HG03558 (cell line): ENCODE results near the gene CLDN7.

Experiments
- ATAC-seq: cut with Tn5 transposase; IDR thresholded peaks from one replicate; pipeline ENCODE4 v1.9.1; 2021; ENCODE audit warnings: moderate number of reproducible peaks; ENCODE audit not compliant: unreplicated experiment; ENCODE audit errors: extremely low read depth

CLDN7 gene

DNA sequence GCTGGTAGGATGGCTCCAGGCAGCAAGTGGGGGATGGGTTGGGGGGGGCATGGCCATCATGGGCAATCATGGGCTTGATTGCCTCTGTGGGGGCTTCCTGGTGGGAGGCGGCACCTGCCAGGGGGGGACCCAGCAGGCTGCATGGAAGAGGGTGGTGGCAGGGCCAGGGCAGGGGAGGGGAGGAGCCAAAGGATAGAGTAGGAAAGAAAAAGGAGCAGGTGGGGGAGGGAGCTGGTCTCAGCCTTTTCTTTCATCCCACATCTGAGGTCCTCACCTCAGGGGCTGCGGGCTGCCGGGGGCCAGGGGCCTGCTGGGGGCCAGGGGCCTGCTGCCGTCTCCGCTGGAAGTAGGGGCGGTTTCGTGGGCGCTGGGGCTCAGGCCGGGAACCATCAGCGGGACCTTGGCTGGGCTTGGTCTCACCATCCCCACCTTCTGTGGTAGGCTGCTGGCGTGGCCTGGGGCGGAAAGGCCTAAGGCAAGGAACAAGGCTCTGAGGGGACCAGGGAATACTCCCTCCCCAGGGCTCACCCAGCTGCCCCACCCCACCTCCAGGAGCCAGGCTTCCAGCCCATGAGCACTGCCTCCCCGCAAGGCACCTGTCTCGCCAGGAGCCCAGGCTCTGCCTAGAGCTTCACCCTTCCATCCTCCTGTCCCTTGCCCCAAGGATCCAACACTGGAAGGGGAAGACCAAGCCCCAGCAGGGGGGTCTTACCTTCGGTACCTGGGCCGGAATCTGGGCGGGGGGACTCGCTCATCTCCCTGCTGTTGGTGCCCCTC lies 27.2 kb upstream of the CLDN7 start:
- ATAC-seq, result no peak

DNA sequence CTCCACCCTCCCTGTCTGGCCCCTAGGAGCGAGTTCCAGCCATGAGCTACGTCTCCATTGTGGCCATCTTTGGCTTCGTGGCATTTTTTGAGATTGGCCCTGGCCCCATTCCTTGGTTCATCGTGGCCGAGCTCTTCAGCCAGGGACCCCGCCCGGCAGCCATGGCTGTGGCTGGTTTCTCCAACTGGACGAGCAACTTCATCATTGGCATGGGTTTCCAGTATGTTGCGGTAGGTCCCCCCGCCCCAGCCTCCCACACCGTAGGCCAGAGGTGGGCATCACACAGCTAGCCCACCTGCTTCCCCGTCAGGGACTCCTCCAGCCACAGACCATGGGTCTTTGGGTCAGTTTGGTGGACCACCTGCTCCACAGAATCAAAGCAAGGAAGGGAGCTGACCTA lies 23.4 kb upstream of the CLDN7 start:
- no peak for ATAC-seq

GRCh38 chr17:7284911-7285310 lies 22.6 kb upstream of the CLDN7 start:
- ATAC-seq, result no peak

DNA sequence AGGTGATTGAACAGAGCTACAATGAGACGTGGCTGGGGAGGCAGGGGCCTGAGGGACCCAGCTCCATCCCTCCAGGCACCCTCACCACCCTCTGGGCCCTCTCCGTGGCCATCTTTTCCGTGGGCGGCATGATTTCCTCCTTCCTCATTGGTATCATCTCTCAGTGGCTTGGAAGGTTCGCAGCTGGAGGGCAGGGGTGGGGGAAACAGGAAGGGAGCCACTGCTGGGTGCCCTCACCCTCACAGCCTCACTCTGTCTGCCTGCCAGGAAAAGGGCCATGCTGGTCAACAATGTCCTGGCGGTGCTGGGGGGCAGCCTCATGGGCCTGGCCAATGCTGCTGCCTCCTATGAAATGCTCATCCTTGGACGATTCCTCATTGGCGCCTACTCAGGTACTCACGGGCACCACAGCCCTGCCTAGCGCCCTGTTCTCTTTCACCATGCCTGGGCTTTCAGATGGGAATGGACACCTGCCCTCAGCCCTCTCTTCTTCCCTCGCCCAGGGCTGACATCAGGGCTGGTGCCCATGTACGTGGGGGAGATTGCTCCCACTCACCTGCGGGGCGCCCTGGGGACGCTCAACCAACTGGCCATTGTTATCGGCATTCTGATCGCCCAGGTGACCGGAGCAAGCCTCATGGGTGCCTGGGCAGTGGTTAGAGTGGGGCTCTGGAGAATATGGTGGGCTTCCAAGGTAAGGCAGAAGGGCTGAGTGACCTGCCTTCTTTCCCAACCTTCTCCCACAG lies 21.4 kb upstream of the CLDN7 start:
- no peak for ATAC-seq

DNA sequence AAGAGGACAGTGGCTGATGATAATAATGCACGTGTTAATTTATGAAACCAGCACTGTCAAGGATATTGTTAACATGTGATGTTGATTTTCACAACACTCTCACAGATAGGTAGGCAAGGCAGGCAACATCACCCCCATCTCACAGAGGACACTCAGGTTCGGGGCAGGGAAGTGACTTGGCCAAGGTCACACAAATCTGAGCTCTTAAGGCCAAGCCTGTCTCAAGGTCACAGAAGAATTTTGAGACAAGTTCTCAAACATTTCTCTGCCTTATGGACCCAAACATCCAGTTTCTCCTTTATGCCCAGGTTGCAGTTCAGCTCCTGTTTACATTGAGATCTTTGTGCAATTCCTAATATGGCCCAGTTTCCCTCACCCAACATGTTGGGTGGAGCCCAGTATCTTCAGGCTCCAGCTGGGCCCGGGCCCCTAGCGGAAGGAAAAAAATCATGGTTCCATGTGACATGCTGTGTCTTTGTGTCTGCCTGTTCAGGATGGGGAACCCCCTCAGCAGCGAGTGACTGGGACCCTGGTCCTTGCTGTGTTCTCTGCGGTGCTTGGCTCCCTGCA lies 20.6 kb upstream of the CLDN7 start:
- ATAC-seq, result no peak

DNA sequence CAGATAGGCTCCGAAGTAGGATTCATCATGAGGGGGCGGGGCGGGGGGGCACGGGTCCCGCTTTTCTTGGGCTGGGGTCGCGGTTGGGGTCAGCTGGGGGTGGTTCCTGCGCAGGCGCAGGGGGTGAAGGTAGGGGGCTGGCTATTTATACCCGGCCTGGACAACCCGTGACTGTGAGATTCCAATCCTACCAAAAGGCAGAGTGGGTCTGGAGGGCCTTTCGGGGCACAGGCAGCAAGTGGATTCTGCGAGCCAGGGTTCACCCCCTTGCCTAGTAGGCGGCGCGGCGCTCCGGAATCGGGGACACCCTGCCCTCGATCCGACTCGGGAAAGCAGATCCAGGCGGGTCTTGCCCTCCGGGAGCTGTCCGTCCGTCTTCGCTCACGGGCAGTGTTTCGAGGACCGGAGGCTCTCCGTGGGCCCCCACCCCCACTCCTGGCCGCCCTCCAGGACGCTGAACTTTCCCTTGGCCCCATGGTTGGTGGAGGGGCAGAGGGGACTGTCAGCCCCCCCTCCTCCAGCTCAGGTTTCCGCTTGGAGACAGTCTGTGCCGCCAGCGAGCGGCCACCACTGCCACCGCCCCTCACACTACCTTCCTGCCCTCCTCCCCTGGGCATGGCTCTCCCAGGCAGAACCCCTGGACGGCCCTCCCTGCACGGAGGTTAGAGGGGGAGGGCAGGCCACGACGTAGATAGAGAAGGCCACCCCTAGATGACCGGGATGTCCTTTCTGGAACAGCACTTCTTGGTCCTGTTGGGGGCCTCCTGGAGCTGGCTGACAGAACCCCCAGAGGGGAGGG lies 19.9 kb upstream of the CLDN7 start:
- no peak for ATAC-seq

- no peak for ATAC-seq
Observed at GRCh38 chr17:7281074-7281952, 19.0 kb upstream of the CLDN7 start, which contains the start of gene SLC2A4. Gene SLC2A4 (plus strand): TSS chr17:7281718. CDS start chr17:7281935, 217 bp downstream.

- ATAC-seq, result no peak
Observed at GRCh38 chr17:7280519-7281073, 18.3 kb upstream of the CLDN7 start.

DNA sequence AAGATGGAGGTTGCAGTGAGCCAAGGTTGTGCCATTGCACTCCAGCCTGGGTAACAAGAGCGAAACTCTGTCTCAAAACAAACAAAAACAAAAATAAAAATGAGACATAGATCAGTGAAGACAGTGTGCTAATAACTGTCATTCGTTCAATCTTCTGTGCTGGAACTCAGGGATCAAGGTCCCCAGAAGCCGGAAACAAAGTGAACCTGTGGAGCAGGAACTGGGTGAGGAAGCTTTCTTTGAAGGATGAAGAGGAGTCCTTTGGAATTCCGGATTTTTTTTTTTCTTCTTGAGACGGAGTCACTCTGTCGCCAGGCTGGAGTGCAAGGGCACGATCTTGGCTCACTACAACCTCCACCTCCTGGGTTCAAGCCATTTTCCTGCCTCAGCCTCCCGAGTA lies 17.2 kb upstream of the CLDN7 start:
- ATAC-seq, result no peak

- no peak for ATAC-seq
Observed at GRCh38 chr17:7266784-7267183, 4.5 kb upstream of the CLDN7 start.

DNA sequence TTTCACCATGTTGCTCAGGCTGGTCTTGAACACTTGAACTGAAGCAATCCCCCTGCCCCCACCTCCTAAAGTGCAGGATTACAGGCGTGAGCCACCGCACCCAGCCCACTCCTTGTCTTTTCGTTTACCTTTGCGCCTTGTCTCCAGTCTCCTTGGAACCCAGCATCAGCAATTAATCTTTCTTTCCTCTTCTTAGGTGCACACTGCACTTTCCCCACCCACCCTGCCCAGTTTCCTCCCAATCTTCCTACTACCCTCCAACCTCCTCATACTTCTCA lies 1.5 kb upstream of the CLDN7 start:
- no peak for ATAC-seq

DNA sequence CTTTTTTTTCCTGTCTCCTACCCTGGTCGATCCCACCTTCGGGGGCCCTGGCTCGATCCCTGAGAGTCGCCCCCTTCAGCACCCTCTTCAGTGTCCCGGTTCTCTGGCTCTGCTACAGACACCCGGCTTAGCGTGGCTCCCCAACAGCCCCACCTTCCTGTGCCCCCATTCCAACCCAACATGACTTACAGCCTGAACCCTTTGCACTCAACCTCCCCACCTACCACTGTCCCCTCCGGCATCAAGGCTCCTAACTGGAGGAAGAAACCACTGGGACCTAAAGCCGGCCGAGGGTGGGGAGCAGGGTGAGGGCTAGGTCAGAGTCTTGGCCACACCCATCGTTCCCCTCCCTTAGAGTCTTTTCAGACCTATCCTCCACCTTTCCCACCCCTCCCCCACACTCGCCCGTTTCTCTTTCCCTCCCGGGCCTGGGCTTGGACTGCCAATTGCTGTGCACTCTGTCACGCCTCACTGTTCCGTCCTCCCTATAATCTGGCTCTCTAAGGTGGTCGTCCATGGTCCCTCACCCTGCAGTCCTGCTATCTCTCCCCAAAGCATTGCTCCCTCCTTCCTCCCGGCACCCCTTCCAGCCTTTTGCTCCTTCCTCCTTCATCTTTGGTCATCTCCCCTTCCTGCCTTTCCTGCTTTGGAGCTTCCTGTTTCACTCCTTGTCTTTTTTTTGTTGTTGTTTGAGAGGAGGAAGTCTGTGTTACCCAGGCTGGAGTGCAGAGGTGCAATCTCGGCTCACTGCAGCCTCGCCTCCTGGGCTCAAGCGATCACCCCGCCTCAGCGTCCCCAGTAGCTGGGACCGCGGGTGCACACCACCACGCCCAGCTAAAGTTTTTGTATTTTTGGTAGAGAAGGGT lies 890 bp upstream of the CLDN7 start:
- ATAC-seq, result no peak

DNA sequence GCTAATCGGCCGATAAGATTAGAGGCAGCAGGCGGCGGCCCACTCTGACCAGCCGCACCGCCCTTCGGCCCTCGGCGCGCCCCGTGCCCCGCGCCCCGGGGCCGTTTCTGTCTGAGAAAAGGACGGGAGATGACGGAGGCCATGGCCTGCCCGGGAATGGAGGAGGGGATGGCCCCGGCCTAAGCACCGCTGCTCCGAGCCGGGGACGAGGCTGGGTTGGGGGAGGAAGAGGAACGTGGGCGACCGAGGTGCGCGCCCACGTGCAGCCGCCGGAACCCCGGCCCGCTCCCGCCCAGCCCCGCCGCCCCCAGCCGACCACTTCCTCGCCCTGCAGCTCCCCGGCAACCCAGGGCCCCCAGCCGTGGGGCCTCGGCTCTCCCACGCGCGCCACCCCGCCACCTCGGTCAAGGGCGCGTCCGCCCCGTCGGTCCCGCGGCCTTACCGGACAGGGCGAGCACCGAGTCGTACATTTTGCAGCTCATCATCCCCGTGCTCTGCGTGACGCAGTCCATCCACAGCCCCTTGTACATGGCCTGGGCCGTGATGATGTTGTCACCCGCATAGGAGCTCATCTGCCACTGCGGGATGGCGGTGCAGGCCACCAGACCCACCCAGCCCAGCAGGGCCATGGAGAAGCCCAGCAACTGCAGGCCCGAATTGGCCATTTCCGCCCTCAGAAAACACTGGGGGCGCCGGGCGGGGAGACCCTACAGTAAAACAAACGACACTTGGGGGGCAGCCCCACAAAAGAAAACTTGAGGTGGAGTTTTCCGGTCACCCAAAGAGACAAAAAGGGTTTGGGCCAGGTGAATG lies 693 bp downstream of the CLDN7 start:
- no peak for ATAC-seq

DNA sequence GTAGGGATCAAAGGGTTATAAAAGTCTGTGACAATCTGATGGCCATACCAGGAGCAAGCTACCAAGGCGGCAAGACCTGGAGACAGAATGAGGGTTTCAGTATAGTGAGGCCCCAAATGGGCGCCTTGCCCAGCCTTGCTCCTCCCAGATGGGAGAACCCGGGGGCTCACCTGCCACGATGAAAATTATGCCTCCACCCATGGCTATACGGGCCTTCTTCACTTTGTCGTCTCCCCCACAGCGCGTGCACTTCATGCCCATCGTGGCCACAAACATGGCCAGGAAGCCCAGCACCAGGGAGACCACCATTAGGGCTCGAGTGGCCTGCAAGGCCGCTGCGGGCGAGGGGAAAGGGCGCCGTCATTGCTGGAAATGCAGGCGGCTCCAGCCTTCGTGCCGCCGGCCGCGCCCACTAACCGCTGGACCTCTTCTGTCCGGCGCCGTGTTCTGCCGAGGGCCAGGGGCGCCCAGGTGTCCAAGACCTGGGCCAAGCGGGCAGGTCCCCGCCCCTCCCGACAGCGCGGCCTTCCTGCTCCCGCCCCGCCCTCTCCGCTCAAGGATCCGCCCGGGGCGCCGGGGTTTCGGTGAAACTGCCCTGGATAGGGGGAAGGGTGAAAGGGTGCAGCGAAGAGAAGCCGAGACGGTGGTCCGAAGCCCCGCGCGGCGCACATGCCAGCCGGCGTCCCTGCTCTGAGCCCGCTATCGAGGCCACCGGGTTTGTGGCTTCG lies 1.5 kb downstream of the CLDN7 start:
- ATAC-seq, result no peak

- ATAC-seq, result no peak
Observed at GRCh38 chr17:7260151-7260550, 2.1 kb downstream of the CLDN7 start.

GRCh38 chr17:7259555-7259889 lies 2.8 kb downstream of the CLDN7 start:
- ATAC-seq, result no peak
